SK-N-MC (cell line): ENCODE data around the gene NFIX.

Source experiments
- DNase-seq: peaks from one replicate; pipeline ENCODE4 v3.0.0-alpha.2; 2011; ENCODE audit warnings: low read depth, low spot score
- H3K27ac ChIP-seq: fragments of 200-600 bp; sonication (generic); 2 replicates; pipeline ENCODE4 v1.5.1; 2016; ENCODE audit warnings: mixed run types
- H3K36me3 ChIP-seq: fragments of 200-600 bp; sonication (generic); 2 replicates; pipeline ENCODE4 v1.6.1; 2017; ENCODE audit warnings: antibody characterized with exemption, low read length, mixed read lengths; ENCODE audit not compliant: insufficient read depth
- H3K4me3 ChIP-seq: fragments of 200-600 bp; sonication (generic); 2 replicates; pipeline ENCODE4 v1.5.1; 2016
- H3K9ac ChIP-seq: fragments of 200-600 bp; sonication (generic); 2 replicates; pipeline ENCODE4 v1.8.0; 2017; ENCODE audit warnings: mixed run types, mixed read lengths; ENCODE audit not compliant: insufficient read length
- H3K9me3 ChIP-seq: fragments of 200-600 bp; sonication (generic); 2 replicates; pipeline ENCODE4 v1.6.1; 2017; ENCODE audit warnings: low read depth, mild to moderate bottlenecking, antibody characterized with exemption, low read length, moderate library complexity, mixed read lengths
- EZH2 ChIP-seq: fragments of 200-600 bp; sonication (generic); IDR thresholded peaks from one replicate; pipeline ENCODE4 v1.6.1; 2017; ENCODE audit warnings: antibody characterized with exemption
- FOXP2 ChIP-seq: optimal IDR thresholded peaks from 2 replicates; pipeline ENCODE3; 2011; ENCODE audit warnings: mild to moderate bottlenecking, moderate library complexity; ENCODE audit not compliant: insufficient read depth; ENCODE audit errors: extremely low read length, control extremely low read depth
- POLR2AphosphoS5 ChIP-seq: IDR thresholded peaks from 2 replicates; pipeline ENCODE4 v1.6.1; 2012; ENCODE audit warnings: mild to moderate bottlenecking, low read depth, low read length, borderline replicate concordance

NFIX gene

DNA sequence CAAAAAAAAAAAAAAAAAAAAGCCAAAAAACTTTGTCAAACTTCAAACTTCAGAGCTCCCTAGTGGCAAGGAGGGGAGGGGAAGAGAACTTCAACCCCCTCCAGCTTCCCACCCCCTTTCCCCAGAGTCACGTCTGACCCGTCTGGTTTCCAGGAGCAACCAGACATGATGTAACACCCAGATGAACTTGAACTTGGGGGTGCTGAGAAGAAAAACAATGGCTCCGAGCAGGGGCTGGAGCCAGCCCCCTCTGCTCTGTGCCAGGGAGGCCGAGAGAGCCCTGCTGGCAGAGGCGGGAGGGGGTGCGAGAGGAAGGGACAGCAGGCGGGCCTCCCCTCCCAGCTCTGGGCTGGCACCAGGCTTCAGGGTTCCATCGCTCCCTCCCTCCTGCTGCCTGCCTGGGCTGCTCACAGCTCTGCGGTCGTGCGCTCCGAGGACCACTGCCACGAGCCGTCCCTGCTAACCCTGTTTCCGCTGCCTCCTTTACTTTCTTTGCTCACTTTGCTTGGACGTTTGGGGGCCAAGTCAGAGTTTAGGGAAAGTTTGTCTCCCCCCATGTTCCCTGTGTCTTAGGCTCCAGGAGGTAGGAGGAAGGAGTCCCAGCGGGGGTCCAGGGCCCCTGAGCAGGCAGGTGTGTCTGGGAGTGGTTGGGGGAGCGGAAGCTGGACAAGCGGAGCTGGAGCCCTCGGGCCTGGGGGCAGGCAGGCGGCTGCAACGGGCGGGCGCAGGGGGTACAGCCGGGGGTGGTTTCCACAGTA is 96.3 kb downstream of the NFIX start:
- TF ChIP-seq FOXP2 (no peak), POLR2AphosphoS5 (no peak), EZH2 (no peak)
- Histone ChIP-seq H3K27ac (peak overlapping the region; percentile 80), H3K36me3 (no peaks in the 10 kb centered on the region; the same call in 1 of the 2 replicates), H3K9me3 (no peaks in the 10 kb centered on the region), H3K9ac (no peak overlapping the region), H3K4me3 (no peak overlapping the region)
- no peak for DNase-seq

DNA sequence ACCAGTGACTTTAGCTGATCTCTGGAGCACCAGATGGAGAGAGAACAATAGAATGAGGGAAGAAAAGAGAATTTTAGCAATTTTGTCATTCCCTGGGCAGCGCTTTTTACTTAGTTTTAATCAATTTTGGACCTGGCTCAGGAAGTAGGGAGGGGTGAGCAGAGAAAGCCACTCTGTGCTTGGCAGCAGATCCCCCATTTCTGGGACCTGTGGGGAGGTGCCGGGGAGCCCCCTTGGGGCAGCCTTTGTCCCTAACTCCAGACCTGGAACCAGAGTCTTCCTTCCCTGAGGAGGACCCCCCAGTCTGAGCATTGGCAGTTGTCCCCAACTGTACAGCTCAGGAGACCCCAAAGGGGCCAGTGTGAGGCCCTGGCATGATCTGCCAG is 96.9 kb downstream of the NFIX start:
- Histone ChIP-seq H3K27ac (peak overlapping the region; percentile 80), H3K36me3 (no peaks in the 10 kb centered on the region; the same call in 1 of the 2 replicates), H3K9ac (no peak overlapping the region), H3K4me3 (no peak overlapping the region), H3K9me3 (no peaks in the 10 kb centered on the region)
- TF ChIP-seq POLR2AphosphoS5 (no peak), FOXP2 (no peak), EZH2 (no peak)
- DNase-seq, result no peak

DNA sequence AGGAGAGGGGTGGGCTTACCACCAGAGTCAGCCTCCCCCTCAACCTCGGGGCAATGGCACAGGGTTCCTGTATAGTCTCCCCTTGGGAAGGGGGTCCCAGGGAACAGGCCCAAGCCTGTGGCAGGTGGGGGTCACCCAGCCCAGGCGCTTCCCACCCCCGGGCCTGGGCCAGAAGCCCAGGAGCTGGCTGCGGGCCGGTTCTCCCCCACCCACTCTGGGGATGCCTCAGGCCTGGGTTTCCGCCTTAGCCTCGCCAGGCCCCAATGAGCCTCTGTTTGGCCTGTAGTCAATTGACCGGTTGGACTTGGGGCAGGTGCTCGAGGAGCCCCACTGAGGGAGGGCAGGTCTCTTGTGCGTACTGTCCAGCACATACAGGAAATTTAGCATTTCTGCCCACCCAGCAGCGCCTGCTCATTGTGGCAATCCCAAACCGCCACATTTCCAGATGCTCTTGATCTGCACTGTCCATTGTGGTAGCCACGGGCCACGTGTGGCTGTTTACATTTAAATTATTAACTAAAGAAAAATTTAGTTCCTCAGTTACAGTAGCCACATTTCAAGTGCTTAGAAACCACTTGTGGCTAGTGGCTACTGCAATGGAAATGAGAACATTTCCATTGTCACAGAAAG is 97.4 kb downstream of the NFIX start:
- no peak for TF ChIP-seq POLR2AphosphoS5
- no peak for TF ChIP-seq EZH2
- no peak for TF ChIP-seq FOXP2
- Histone ChIP-seq H3K9me3 (no peaks in the 10 kb centered on the region), H3K27ac (peak overlapping the region; percentile 80), H3K36me3 (no peaks in the 10 kb centered on the region), H3K9ac (no peak overlapping the region), H3K4me3 (no peak overlapping the region)
- no peak for DNase-seq

DNA sequence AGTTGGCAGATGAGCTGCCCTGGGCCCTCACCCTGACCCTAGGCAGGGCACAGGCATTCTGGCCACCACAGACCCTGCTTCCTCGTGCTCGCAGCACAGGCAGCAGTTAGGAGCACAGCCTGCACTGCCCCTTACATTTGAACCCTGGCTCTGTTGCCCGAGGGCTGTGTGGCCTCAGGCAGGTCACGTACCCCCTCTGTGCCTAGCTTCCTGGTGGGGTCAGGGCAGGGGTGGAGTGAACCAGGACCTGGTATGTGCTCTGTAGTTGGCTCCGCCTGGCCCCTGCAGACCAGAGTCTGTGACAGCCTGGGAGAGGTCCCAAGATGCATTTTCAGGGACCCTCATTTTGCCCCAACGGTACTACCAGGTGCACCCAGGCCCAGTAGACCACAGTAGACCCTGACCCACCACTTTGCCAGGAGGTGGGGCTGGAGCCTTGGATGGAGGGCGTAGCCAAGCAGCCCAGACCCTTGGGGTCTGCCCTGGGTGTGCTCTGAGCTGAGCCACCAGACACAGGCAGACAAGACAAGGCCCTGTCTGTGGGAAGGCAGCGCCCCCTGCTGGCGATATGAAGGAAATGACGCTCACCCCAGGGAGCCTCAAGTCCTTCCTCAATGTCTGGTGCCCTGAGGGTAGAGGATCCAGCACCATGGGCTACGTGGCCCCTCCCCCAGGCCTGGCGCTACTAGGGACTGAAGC is 98.3 kb downstream of the NFIX start:
- Histone ChIP-seq H3K4me3 (peak overlapping the region; percentile 30; the same call in 1 of the 2 replicates), H3K36me3 (no peaks in the 10 kb centered on the region), H3K9me3 (no peaks in the 10 kb centered on the region), H3K9ac (no peak overlapping the region), H3K27ac (peak overlapping the region; percentile 53)
- peak; percentile 81 for DNase-seq
- TF ChIP-seq FOXP2, result peak; percentile 69
- TF ChIP-seq POLR2AphosphoS5, result no peak
- no peak for TF ChIP-seq EZH2

DNA sequence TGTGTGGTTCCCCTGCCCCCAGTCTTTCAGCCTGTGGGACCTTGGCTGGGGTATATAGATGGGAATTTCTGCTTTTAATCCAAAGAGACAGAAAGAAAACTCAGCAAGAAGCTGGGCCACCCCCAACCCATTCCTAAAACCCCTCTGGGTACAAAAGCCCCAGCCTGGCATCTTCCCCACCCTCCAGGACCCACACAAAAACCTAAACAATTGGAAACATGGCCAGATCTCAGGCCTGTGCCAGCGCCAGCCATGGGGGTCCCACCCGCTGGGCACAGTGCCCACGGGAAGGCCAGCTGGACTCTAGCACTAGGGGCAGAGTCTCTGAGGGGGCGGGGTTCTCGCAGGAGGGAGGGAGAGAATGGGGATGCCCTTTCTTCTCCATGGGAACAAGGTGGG is 98.8 kb downstream of the NFIX start:
- DNase-seq, result no peak
- H3K27ac ChIP-seq, result peak overlapping the region; percentile 47; the same call in 1 of the 2 replicates
- H3K9me3 ChIP-seq, result no peaks in the 10 kb centered on the region
- peak overlapping the region; percentile 30; the same call in 1 of the 2 replicates for H3K4me3 ChIP-seq
- H3K36me3 ChIP-seq, result no peaks in the 10 kb centered on the region
- H3K9ac ChIP-seq, result no peak overlapping the region
- TF ChIP-seq FOXP2 (no peak), EZH2 (no peak), POLR2AphosphoS5 (no peak)

DNA sequence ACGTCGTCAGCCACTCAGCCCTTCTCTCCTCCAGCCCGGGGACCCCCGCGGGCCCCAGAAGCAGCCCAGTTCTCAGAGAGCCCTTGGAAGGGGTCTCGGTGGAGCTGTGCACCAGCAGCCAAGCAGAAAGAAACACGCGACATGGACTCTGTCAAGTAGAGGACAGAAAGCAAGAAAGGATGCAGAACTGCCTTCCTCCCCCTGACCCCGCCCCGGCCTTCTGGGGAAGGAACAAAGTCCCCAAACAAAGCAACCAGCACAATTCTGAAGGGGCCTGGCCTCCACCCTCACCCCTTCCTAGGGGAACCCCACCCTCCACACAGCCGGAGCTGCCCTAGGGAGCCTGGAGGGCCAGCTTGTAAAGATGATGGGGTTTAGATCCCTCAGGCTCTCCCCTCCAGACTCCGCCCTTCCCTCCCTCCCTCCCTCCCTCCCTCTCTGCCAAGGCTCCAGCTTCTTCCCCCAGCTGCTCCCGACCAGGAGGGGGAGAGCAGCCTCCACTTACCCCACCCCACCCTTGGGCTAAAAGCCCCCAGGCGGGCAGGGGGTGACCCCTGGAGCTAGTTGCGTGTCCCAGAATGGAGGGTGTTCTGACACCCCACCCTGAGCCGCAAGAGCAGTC is 99.6 kb downstream of the NFIX start:
- TF ChIP-seq POLR2AphosphoS5 (no peak), FOXP2 (no peak), EZH2 (no peak)
- Histone ChIP-seq H3K4me3 (0 out of 2 replicates have a peak overlapping the region, but pooled peaks have one; percentile 22), H3K9me3 (no peaks in the 10 kb centered on the region), H3K27ac (peak overlapping the region; percentile 47), H3K36me3 (no peaks in the 10 kb centered on the region), H3K9ac (no peak overlapping the region)
- no peak for DNase-seq

DNA sequence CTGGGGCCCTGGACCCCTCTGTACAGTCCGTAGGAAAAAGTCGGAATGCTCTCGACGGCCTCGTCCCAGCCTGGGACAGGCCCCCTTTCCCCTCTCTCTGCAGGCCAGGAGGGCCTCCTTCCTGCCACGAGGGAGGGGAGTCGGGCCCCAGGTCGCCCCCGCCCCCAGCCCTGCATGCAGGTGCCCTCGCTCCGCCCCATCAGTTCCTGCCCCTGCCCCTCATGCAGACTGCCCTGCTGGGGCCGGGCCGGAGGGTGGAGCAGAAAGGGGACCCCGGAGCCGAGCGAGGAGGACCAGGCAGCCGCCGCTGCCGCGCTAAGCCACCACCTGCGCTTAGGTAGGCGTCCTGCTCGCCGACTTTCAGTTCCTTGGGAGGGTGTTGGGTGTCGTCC is 100.1 kb downstream of the NFIX start:
- Histone ChIP-seq H3K36me3 (no peaks in the 10 kb centered on the region), H3K27ac (peak overlapping the region; percentile 9; the same call in 1 of the 2 replicates), H3K4me3 (0 out of 2 replicates have a peak overlapping the region, but pooled peaks have one; percentile 4), H3K9me3 (no peaks in the 10 kb centered on the region), H3K9ac (no peak overlapping the region)
- DNase-seq, result no peak
- no peak for TF ChIP-seq EZH2
- no peak for TF ChIP-seq FOXP2
- no peak for TF ChIP-seq POLR2AphosphoS5

DNA sequence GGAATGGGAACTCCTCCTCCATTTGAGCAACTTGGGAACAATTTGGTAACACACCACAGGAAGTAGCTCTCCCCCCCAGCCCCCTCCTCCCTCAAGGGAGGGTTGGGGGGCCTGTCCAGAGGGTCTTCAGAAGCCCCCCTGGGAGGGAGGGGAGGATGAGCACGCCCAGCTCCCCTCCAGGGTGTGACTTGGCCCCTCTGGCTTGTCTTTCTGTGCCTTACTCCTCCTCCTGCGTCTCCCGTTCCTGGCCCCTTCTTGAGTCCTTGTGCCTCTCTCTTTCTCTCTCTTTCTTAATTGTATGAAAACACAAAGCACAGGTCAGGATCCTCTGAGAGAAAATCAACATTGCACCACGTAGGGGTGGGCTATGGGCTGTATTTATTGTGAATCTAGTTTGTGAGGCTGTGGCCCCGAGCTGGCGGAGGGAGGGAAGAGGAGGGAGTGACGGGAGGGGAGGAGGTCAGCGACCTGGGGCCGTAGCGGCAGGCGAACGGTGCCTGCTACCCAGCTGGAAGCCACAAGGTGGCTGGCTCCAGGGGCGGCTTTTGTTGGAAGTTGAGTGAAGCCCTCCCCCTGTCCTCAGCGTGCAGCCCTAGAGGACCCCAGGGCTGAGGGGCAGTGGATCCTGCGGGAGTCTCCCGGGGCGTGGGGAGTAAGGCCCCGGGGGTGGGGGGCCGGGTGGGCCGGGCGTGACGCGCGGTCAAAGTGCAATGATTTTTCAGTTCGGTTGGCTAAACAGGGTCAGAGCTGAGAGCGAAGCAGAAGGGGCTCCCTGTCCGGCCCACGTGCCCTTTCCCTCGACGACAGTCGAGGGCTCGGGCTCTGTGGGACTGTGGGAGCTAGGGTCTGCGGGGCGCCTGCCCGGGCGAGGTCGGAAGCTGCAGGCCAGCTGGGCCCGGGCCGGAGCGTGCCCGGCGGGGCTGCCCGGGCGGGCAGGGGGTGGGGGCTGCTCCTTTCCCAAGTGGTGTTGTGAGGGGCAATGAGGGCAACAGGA is 101.0 kb downstream of the NFIX start:
- Histone ChIP-seq H3K27ac (peak overlapping the region; percentile 75), H3K4me3 (peak overlapping the region; percentile 42), H3K9me3 (no peaks in the 10 kb centered on the region), H3K9ac (peak overlapping the region; percentile 46), H3K36me3 (no peaks in the 10 kb centered on the region)
- no peak for TF ChIP-seq EZH2
- TF ChIP-seq POLR2AphosphoS5, result no peak
- no peak for TF ChIP-seq FOXP2
- DNase-seq, result no peak
